ENCODE results near the gene DIP2C.

DIP2C gene

DNA sequence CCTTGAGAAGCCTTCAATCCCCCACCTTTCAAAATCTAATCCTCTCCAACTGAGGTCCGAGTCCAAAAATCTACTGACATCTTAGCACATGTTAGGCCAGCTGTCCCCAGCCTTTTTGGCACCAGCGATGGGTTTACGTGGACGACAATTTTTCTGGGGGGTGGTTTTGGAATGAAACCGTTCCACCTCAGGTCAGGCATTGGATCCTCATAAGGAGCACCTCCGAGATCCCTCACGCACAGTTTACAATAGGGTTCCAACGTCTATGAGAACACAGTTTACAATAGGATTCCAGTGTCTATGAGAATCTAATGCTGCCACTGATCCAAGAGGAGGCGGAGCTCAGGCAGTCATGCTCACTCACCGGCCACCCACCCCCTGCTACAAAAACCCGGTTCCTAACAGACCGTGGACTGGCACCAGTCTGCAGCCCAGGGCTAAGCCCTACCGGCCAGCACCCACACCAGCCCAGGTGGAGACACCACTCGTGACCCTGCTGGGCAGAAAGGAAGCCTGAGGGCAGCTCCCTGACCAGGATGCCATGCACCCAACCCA is 107.6 kb downstream of the DIP2C start:
- Histone ChIP-seq H3K9me2 (replicated peaks; ENCODE audit: low read depth, low read length) (no peaks in the 10 kb centered on the region), H3K27me3 (ENCODE audit: insufficient read depth, low read length, poor library complexity, severe bottlenecking) (no peaks in the 10 kb centered on the region), H3K9me3 (ENCODE audit: insufficient read depth, low read depth, low read length) (peaks cover 5% of the 10 kb centered on the region; the same call in 1 of the 2 replicates), H3K9ac (ENCODE audit: low read depth, low read length, poor library complexity, severe bottlenecking) (no peak overlapping the region), H3K36me3 (ENCODE audit: insufficient read depth, low read length) (no peaks in the 10 kb centered on the region), H3K4me2 (ENCODE audit: low read depth, low read length, poor library complexity, severe bottlenecking) (no peak overlapping the region), H3K4me3 (ENCODE audit: low read length, poor library complexity, severe bottlenecking) (no peak overlapping the region), H3F3A (ENCODE audit: low read depth) (no peaks in the 10 kb centered on the region), H3K4me1 (ENCODE audit: insufficient read depth, low read length, poor library complexity, severe bottlenecking) (no peaks in the 10 kb centered on the region), H3K79me2 (ENCODE audit: insufficient read depth, low read length) (no peaks in the 10 kb centered on the region), H4K20me1 (ENCODE audit: insufficient read depth, low read length, poor library complexity, severe bottlenecking) (no peaks in the 10 kb centered on the region), H2AFZ (ENCODE audit: low read length) (no peak overlapping the region)
- TF ChIP-seq, protein P1, sequence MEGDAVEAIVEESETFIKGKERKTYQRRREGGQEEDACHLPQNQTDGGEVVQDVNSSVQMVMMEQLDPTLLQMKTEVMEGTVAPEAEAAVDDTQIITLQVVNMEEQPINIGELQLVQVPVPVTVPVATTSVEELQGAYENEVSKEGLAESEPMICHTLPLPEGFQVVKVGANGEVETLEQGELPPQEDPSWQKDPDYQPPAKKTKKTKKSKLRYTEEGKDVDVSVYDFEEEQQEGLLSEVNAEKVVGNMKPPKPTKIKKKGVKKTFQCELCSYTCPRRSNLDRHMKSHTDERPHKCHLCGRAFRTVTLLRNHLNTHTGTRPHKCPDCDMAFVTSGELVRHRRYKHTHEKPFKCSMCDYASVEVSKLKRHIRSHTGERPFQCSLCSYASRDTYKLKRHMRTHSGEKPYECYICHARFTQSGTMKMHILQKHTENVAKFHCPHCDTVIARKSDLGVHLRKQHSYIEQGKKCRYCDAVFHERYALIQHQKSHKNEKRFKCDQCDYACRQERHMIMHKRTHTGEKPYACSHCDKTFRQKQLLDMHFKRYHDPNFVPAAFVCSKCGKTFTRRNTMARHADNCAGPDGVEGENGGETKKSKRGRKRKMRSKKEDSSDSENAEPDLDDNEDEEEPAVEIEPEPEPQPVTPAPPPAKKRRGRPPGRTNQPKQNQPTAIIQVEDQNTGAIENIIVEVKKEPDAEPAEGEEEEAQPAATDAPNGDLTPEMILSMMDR (conservative IDR thresholded peaks at IDR 0.05; ENCODE audit: low read length), result no peak
- TF ChIP-seq EZH2phosphoT487 (IDR thresholded peaks at IDR 0.05; ENCODE audit: borderline replicate concordance), result no peak

DNA sequence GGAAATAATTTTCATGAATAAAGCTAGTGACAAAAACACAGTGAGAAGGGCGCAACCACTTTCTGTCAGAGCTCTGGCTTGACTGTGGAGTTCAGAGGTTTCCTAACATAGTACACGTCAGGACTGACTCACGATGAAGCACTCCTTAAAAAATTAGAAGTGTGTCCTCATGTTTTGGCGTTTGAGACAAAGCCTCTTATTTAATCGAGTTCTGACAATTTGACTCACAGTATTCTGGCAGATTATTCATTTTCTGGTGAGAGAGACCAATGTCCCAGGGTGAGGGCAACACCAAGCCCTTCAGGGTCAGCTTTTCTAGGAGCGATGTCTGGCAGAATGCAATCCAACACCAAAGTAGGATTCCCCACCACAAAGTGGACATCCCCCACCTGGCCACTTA is 108.7 kb downstream of the DIP2C start:
- no peaks in the 10 kb centered on the region for H3K36me3 ChIP-seq (ENCODE audit: insufficient read depth, low read length)
- H3K9ac ChIP-seq (ENCODE audit: low read depth, low read length, poor library complexity, severe bottlenecking), result no peak overlapping the region
- H3K9me2 ChIP-seq (replicated peaks; ENCODE audit: low read depth, low read length), result no peaks in the 10 kb centered on the region
- no peak overlapping the region for H2AFZ ChIP-seq (ENCODE audit: low read length)
- no peaks in the 10 kb centered on the region for H3F3A ChIP-seq (ENCODE audit: low read depth)
- H3K4me2 ChIP-seq (ENCODE audit: low read depth, low read length, poor library complexity, severe bottlenecking), result no peak overlapping the region
- no peaks in the 10 kb centered on the region for H3K79me2 ChIP-seq (ENCODE audit: insufficient read depth, low read length)
- TF ChIP-seq, protein P1 (conservative IDR thresholded peaks at IDR 0.05; ENCODE audit: low read length), result no peak
- TF ChIP-seq EZH2phosphoT487 (IDR thresholded peaks at IDR 0.05; ENCODE audit: borderline replicate concordance), result no peak
- H4K20me1 ChIP-seq (ENCODE audit: insufficient read depth, low read length, poor library complexity, severe bottlenecking), result no peaks in the 10 kb centered on the region
- H3K9me3 ChIP-seq (ENCODE audit: insufficient read depth, low read depth, low read length), result peaks cover 5% of the 10 kb centered on the region; the same call in 1 of the 2 replicates
- no peaks in the 10 kb centered on the region for H3K27me3 ChIP-seq (ENCODE audit: insufficient read depth, low read length, poor library complexity, severe bottlenecking)
- H3K4me1 ChIP-seq (ENCODE audit: insufficient read depth, low read length, poor library complexity, severe bottlenecking), result no peaks in the 10 kb centered on the region
- no peak overlapping the region for H3K4me3 ChIP-seq (ENCODE audit: low read length, poor library complexity, severe bottlenecking)

DNA sequence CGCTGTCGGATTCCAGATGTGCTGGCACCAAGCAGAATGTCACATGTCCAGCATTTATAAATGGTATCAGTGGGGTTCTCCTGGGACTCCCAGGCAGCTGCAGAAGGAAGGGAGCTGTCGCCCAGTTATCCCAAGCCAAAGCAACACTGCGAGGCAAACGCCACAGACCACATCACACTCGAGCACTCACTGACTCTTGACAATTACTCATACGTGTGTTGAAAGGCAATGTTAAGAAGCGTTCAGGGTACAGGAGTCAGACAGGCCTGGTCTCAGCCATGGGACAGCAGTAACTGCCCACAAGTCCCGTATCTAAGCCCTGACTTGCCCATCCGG is 113.4 kb downstream of the DIP2C start:
- Histone ChIP-seq H3F3A (ENCODE audit: low read depth) (no peaks in the 10 kb centered on the region), H3K79me2 (ENCODE audit: insufficient read depth, low read length) (no peaks in the 10 kb centered on the region), H3K4me2 (ENCODE audit: low read depth, low read length, poor library complexity, severe bottlenecking) (no peak overlapping the region), H3K9me3 (ENCODE audit: insufficient read depth, low read depth, low read length) (peaks cover 5% of the 10 kb centered on the region; the same call in 1 of the 2 replicates), H2AFZ (ENCODE audit: low read length) (no peak overlapping the region), H3K9me2 (replicated peaks; ENCODE audit: low read depth, low read length) (no peaks in the 10 kb centered on the region), H3K27me3 (ENCODE audit: insufficient read depth, low read length, poor library complexity, severe bottlenecking) (no peaks in the 10 kb centered on the region), H3K36me3 (ENCODE audit: insufficient read depth, low read length) (no peaks in the 10 kb centered on the region), H3K9ac (ENCODE audit: low read depth, low read length, poor library complexity, severe bottlenecking) (no peak overlapping the region), H3K4me3 (ENCODE audit: low read length, poor library complexity, severe bottlenecking) (no peak overlapping the region), H3K4me1 (ENCODE audit: insufficient read depth, low read length, poor library complexity, severe bottlenecking) (no peaks in the 10 kb centered on the region), H4K20me1 (ENCODE audit: insufficient read depth, low read length, poor library complexity, severe bottlenecking) (no peaks in the 10 kb centered on the region)
- TF ChIP-seq, protein P1 (conservative IDR thresholded peaks at IDR 0.05; ENCODE audit: low read length), result no peak
- TF ChIP-seq EZH2phosphoT487 (IDR thresholded peaks at IDR 0.05; ENCODE audit: borderline replicate concordance), result no peak

Measured in Loucy (cell line).